ENCODE results near the gene RAB9A.

GRCh38 chrX:13681595-13681994, 7.3 kb upstream of the RAB9A start:
- TF ChIP-seq, protein P1, sequence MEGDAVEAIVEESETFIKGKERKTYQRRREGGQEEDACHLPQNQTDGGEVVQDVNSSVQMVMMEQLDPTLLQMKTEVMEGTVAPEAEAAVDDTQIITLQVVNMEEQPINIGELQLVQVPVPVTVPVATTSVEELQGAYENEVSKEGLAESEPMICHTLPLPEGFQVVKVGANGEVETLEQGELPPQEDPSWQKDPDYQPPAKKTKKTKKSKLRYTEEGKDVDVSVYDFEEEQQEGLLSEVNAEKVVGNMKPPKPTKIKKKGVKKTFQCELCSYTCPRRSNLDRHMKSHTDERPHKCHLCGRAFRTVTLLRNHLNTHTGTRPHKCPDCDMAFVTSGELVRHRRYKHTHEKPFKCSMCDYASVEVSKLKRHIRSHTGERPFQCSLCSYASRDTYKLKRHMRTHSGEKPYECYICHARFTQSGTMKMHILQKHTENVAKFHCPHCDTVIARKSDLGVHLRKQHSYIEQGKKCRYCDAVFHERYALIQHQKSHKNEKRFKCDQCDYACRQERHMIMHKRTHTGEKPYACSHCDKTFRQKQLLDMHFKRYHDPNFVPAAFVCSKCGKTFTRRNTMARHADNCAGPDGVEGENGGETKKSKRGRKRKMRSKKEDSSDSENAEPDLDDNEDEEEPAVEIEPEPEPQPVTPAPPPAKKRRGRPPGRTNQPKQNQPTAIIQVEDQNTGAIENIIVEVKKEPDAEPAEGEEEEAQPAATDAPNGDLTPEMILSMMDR (IDR thresholded peaks at IDR 0.05; ENCODE audit: low read depth, low read length), result no peak
- TF ChIP-seq POLR2A (IDR thresholded peaks at IDR 0.05; ENCODE audit: extremely low read depth, insufficient read length), result no peak
- TF ChIP-seq MYC (IDR thresholded peaks at IDR 0.05; ENCODE audit: low read depth, low read length), result no peak
